Germinal center (tissue), 1 donor: Measurements from ENCODE around the gene PSEN2.
A peak's percentile ranks its signal among the peaks of the same experiment; 100 is the strongest.

Experiments
- DNase-seq: peaks from one replicate; pipeline ENCODE4 v3.0.0; 2012; ENCODE audit warnings: mixed read lengths, low spot score

The PSEN2 gene

GRCh38 chr1:226886122-226886901, 15.9 kb downstream of the PSEN2 start:
- DNase-seq = no peak

- no peak for DNase-seq
Observed at GRCh38 chr1:226887006-226887405, 16.6 kb downstream of the PSEN2 start.

GRCh38 chr1:226888021-226888420, 17.6 kb downstream of the PSEN2 start:
- no peak for DNase-seq

GRCh38 chr1:226888816-226889215, 18.4 kb downstream of the PSEN2 start:
- DNase-seq = no peak

GRCh38 chr1:226889616-226890330, 19.4 kb downstream of the PSEN2 start:
- no peak for DNase-seq

- no peak for DNase-seq
Observed at GRCh38 chr1:226890331-226891108, 20.1 kb downstream of the PSEN2 start.

- no peak for DNase-seq
Observed at GRCh38 chr1:226891346-226891745, 20.9 kb downstream of the PSEN2 start.

GRCh38 chr1:226891846-226892523, 21.6 kb downstream of the PSEN2 start:
- DNase-seq = no peak

- DNase-seq = no peak
Observed at GRCh38 chr1:226892524-226892875, 22.1 kb downstream of the PSEN2 start.

GRCh38 chr1:226893936-226894335, 23.5 kb downstream of the PSEN2 start:
- DNase-seq = no peak

- no peak for DNase-seq
Observed at GRCh38 chr1:226894826-226895225, 24.4 kb downstream of the PSEN2 start.

- no peak for DNase-seq
Observed at GRCh38 chr1:226895644-226896043, 25.2 kb downstream of the PSEN2 start.

- no peak for DNase-seq
Observed at GRCh38 chr1:226898246-226898645, 27.8 kb downstream of the PSEN2 start.

GRCh38 chr1:226901421-226901820, 31.0 kb downstream of the PSEN2 start:
- no peak for DNase-seq

GRCh38 chr1:226902601-226903000, 32.2 kb downstream of the PSEN2 start:
- DNase-seq = no peak

- DNase-seq = no peak
Observed at GRCh38 chr1:226903819-226904716, 33.7 kb downstream of the PSEN2 start.

GRCh38 chr1:226904772-226905171, 34.4 kb downstream of the PSEN2 start:
- DNase-seq = no peak

- DNase-seq = no peak
Observed at GRCh38 chr1:226908419-226908818, 38.0 kb downstream of the PSEN2 start.

- DNase-seq = no peak
Observed at GRCh38 chr1:226908913-226909312, 38.5 kb downstream of the PSEN2 start.

GRCh38 chr1:226912587-226913176, 42.3 kb downstream of the PSEN2 start:
- DNase-seq = peak; percentile 66

- DNase-seq = no peak
Observed at GRCh38 chr1:226915672-226915995, 45.2 kb downstream of the PSEN2 start.
